GM21528 (cell line): ENCODE results near the gene LARGE1.
A peak's percentile ranks its signal among the peaks of the same experiment; 100 is the strongest.

ENCODE experiments used
- ATAC-seq: cut with Tn5 transposase; IDR thresholded peaks from one replicate; pipeline ENCODE4 v1.9.1; 2021; ENCODE audit warnings: mild to moderate bottlenecking, moderate library complexity; ENCODE audit not compliant: unreplicated experiment, low FRiP score

The LARGE1 gene

GRCh38 chr22:33302549-33302948 lies 617.7 kb downstream of the LARGE1 start:
- ATAC-seq, result no peak

GRCh38 chr22:33302049-33302545 lies 618.2 kb downstream of the LARGE1 start:
- no peak for ATAC-seq

- ATAC-seq, result no peak
Observed at GRCh38 chr22:33300165-33300564, 620.1 kb downstream of the LARGE1 start.

GRCh38 chr22:33299245-33299956 lies 620.9 kb downstream of the LARGE1 start:
- peak; percentile 88 for ATAC-seq

GRCh38 chr22:33296941-33297340 lies 623.3 kb downstream of the LARGE1 start:
- no peak for ATAC-seq

GRCh38 chr22:33288078-33288477 lies 632.2 kb downstream of the LARGE1 start:
- ATAC-seq, result no peak

GRCh38 chr22:33275073-33275443 lies 645.2 kb downstream of the LARGE1 start:
- no peak for ATAC-seq

- ATAC-seq, result no peak
Observed at GRCh38 chr22:33274214-33275072, 645.8 kb downstream of the LARGE1 start.

GRCh38 chr22:33272871-33273270 lies 647.4 kb downstream of the LARGE1 start:
- ATAC-seq, result no peak

GRCh38 chr22:33272180-33272579 lies 648.1 kb downstream of the LARGE1 start:
- ATAC-seq, result peak; percentile 22

- ATAC-seq, result peak; percentile 62
Observed at GRCh38 chr22:33271390-33272161, 648.7 kb downstream of the LARGE1 start.

- ATAC-seq, result no peak
Observed at GRCh38 chr22:33270596-33270995, 649.7 kb downstream of the LARGE1 start.

- ATAC-seq, result no peak
Observed at GRCh38 chr22:33261699-33262098, 658.6 kb downstream of the LARGE1 start.

GRCh38 chr22:33260498-33260897 lies 659.8 kb downstream of the LARGE1 start:
- ATAC-seq, result no peak

GRCh38 chr22:33255791-33256190 lies 664.5 kb downstream of the LARGE1 start:
- no peak for ATAC-seq

GRCh38 chr22:33248948-33249347 lies 671.3 kb downstream of the LARGE1 start:
- ATAC-seq, result no peak

GRCh38 chr22:33247758-33248157 lies 672.5 kb downstream of the LARGE1 start:
- ATAC-seq, result no peak

- no peak for ATAC-seq
Observed at GRCh38 chr22:33242078-33242477, 678.2 kb downstream of the LARGE1 start.

- no peak for ATAC-seq
Observed at GRCh38 chr22:33240888-33241475, 679.3 kb downstream of the LARGE1 start.

- ATAC-seq, result no peak
Observed at GRCh38 chr22:33232071-33232470, 688.2 kb downstream of the LARGE1 start.
